ENCODE data around the gene CDK5.
"Not testable (repeated sequence)": the region's sequence is repeated elsewhere in the genome, so short reads cannot be mapped to it uniquely, and the experiment has no call there.

The CDK5 gene

GRCh38 chr7:151032936-151033863 is 24.5 kb downstream of the CDK5 start:
- DNase-seq, result no peak

GRCh38 chr7:151031011-151031410 is 26.7 kb downstream of the CDK5 start:
- DNase-seq, result no peak

GRCh38 chr7:151028948-151029501 is 28.7 kb downstream of the CDK5 start:
- DNase-seq, result no peak

GRCh38 chr7:151028131-151028947 is 29.4 kb downstream of the CDK5 start, which contains the start of gene ABCB8:
Gene ABCB8, plus strand, starts transcription at chr7:151028450. Its CDS starts 66 bp downstream, at chr7:151028516.
- peak; percentile 98 for DNase-seq

GRCh38 chr7:151027728-151028130 is 30.0 kb downstream of the CDK5 start:
- DNase-seq, result not testable (repeated sequence)

DNA sequence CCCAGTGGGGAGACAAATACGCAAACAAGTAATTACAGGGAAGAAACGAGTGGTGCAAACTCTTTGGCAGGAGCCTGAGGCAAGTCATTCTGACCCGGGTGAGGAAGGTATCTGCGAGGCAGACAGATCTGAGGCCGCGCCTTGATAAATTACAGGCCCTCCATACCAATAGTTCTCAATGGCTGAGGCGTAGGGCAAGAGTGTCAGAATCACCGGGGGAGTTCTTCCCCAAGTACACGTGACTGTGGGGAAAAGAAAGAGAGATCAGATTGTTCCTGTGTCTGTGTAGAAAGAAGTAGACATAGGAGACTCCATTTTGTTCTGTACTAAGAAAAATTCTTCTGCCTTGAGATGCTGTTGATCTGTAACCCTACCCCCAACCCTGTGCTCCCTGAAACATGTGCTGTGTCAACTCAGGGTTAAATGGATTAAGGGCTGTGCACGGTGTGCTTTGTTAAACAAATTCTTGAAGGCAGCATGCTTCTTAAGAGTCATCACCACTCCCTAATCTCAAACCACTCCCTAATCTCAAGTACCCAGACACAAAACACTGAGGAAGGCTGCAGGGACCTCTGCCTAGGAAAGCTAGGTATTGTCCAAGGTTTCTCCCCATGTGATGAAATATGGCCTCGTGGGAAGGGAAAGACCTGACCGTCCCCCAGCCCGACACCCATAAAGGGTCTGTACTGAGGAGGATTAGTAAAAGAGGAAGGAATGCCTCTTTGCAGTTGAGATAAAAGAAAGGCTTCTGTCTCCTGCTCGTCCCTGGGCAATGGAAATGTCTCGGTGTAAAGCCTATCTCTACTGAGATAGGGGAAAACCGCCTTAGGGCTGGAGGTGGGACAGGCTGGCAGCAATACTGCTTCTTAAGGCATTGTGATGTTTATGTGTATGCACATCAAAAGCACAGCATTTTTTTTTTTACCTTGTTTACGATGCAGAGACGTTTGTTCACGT is 30.6 kb downstream of the CDK5 start:
- DNase-seq, result not testable (repeated sequence)

GRCh38 chr7:151025924-151026671 is 31.6 kb downstream of the CDK5 start:
- DNase-seq, result peak; percentile 27

DNA sequence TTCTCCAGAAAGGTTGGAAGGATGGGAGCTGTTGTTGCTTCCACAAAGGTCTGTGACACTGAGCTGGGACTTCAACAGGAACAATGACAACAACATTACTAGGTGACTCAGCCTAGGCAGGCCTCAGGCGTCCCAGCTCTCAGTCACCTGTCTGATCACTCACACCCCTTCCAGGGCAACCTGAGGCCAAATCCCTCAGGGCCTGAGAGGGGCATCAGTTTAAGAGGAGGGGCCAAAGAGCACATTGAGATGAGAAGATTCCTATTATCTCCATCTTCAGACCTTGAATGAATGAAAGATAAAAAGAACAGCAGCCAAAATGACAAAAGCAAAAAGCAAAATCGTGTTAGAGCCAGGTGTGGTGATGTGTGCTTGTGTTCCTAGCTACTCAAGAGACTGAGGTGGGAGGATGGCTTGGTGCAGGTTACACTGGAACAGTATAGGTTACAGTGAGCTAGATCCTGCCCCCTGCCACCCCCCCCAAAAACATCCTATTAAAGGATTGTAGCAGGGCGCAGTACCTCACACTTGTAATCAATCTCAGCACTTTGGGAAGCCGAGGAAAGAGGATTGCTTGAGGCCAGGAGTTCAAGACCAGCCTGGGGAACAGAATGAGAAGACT is 33.2 kb downstream of the CDK5 start, which contains the start of gene ATG9B:
Gene ATG9B (minus strand): TSS at position 60 of the 622 bp plus-strand sequence. CDS start 71 bp downstream, outside the sequence.
- DNase-seq, result no peak

DNA sequence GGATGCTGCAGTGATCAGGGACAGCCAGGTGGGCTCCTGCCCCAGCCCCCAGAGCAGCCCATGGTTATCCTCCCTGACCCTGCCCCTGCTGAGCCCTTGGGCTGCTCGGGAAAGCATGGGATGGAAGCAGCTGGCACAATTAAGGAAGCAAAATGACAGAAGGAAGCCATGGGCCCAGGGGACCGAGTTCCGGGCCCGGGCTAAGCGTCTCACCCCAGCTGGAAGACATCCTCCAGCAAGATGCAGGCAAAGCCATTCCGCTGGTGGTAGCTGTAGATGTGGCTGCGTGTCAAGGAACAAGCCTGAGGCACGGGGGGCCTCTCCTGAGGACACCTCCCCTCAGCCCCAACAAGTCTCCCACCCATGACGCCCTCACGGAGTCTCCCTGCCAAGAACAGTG is 34.5 kb downstream of the CDK5 start:
- no peak for DNase-seq

DNA sequence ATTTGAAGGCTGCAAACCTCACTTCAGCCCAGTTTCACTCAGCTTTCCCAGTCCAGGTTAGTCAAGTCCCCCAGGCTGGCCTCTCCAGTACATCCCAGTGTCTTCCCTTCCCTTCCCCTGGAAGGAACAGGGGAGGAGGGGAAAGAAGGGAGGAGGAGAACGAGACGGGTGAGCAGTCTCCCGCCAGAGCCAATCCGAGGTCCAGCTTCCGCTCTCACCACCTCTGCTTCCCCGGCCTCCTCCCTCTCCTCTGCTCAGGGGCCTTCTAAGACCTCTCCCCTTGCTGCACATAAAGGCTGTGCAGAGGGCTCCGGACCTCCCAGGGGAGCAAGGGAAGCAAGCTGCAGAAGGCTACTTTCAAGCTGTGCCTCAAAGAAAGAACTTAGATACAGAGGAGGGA is 37.5 kb downstream of the CDK5 start:
- DNase-seq, result no peak

- DNase-seq, result no peak
These were observed 38.6 kb downstream of the CDK5 start for GRCh38 chr7:151019130-151019447.

DNA sequence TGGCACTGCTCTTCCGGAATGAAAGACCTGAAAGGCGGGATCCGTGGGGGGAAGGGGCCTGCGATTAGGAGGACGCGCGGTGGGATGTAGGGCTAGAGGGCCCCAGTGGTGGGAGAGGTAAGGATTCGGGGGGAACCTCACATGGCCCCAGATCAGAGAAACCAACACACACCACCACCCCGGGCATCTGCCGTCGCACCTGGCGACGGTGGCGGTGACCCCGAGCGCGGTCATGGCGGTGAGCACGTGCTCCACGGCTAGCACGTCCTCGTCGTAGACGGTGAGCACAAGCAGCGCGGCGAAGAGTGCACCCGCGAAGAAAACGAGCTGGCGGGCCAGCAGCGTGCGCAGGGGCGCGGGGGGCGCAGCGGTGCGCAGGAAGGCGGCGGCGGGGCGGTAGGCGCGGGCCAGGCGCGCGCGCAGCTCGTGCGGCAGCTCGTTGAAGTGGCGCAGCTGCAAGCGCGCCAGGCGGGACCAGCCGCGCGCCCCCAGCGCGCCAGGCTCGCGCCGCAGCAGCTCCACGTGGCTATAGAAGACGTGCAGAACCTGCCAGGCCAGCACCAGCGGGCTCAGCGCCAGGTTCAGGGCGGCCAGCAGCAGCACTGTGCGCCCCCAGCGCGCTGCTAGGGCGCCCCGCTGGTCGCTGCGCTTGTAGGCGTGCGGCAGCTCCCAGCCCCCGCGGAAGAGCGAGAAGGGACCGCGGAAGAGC is 39.1 kb downstream of the CDK5 start:
- peak; percentile 29 for DNase-seq

DNA sequence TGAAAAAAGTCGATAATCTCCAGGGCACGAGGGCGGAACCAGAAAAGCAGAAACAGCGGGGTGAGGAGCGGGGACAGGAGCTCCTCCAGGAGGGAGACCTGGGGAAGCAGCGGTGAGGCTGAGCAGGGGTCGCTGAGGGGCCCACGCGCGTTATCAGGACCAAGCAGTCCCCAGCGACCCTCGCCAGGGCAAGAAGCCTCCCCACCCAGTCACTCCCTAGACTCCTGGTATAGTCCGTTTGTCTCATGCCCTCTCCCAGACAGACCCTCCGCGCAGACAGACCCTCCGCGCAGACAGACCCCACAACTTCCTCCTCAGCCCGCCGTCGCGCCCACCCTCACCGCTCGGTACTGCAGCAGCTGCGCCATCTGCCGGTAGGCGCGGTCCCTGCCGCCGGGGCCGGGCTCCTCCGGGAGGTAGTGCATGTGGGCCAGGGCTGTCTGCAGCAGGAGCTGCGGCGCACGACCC is 39.7 kb downstream of the CDK5 start:
- peak; percentile 44 for DNase-seq

DNA sequence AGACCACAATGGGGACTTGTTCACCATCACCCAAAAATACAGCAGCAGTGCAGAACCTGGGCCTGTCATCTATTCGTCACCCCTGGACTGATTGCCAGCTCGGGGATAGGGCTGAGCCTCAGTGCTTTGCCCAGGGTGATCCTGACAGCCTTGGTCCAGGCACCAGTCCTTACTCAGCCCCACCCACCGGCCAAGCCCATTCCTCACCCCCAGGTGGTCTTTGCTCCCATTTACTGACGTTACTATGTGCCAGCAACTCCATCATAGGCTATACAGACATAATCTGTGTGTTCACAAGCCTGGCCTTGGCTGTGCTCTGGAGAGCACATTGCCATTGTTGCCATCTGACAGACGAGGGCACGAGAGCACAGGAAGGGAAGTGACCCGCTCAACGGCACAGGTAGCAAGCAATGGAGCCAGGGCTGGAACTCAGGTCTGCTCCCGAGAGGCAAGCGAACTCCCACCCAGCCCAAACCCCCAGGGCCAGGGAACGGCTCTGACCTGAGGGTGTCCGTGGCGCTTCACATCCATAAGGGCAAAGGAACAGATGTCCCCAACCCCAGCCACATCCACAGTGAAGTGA is 40.2 kb downstream of the CDK5 start:
- DNase-seq, result no peak

DNA sequence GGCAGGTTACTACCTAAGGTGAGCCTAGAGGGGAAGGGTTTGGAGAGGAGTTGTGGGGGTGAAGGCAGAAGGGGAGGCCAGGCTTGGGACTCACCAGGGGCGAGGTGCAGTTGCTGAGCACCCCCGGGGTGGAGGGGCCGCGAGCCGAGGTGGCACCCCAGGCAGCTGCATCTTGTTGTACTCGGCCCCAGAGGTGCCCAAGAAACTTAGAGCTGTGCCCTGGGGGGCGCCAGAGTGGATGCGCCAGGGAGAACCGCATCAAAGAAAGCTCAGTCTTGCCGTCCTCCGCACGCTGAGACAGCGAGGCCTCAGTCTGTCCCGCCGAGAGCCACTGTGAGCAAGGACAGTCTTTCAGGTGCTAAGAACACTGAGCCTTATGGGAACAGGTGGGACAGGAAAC is 40.8 kb downstream of the CDK5 start:
- DNase-seq, result no peak

DNA sequence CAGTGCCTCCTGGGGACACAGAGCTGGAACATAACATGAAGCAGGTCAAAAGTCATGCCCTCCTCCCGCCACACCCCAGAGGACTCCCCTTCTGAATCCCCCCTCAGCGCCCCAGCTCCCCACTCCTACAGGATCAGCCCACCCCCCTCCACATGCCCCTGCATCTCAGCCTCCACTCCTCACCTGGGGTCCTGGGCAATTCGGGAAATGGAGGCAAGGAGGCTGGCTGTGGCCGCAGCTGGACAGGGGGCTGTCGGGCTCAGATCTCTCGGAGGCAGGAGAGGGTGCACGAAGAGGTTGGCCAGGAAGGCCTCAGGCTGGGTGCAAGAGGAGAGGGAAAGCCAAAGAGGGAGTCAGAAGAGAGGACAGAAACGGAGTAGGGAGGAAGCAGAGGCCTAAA is 41.2 kb downstream of the CDK5 start:
- no peak for DNase-seq

GRCh38 chr7:151015967-151016366 is 41.7 kb downstream of the CDK5 start:
- no peak for DNase-seq

GRCh38 chr7:151014950-151015349 is 42.7 kb downstream of the CDK5 start:
- no peak for DNase-seq

DNA sequence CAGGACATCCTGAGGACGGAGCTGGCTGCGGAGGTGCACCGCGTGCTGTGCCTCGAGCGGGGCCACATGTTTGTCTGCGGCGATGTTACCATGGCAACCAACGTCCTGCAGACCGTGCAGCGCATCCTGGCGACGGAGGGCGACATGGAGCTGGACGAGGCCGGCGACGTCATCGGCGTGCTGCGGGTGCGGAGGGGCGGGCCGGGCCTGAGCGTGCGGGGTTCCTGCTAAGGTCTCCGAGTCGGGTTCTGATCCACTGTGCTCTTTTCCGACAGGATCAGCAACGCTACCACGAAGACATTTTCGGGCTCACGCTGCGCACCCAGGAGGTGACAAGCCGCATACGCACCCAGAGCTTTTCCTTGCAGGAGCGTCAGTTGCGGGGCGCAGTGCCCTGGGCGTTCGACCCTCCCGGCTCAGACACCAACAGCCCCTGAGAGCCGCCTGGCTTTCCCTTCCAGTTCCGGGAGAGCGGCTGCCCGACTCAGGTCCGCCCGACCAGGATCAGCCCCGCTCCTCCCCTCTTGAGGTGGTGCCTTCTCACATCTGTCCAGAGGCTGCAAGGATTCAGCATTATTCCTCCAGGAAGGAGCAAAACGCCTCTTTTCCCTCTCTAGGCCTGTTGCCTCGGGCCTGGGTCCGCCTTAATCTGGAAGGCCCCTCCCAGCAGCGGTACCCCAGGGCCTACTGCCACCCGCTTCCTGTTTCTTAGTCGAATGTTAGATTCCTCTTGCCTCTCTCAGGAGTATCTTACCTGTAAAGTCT is 43.8 kb downstream of the CDK5 start:
- DNase-seq, result peak; percentile 71
